ENCODE measurements around the gene DOCK10. TPM values are rescaled to one million over a fixed set of nuclear protein-coding genes. Genes with fewer than 3 reads are reported as not detected.

The DOCK10 gene
- polyA plus RNA-seq, 4 donors: 2.3 to 6.8 (median 3.5) TPM

DNA sequence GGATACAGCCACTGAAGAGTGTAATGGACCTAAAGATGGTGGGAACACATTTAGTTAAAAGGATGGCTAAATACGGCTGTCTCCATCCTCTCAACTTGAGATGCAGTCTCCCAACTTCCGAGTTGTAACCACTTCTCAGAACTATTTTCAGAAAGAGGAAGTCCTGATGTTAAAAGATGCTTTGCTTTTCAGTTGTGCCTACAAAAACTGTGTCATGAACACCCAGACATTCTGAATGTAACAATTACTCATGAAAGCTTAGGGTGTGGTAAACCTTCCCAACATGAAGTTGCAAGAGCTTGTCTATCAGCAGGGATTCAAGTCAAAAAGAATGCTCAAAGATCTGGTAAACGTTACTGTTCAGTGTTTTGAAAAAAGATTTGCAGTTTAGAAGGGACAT lies 147.9 kb downstream of the DOCK10 start:
- DNase-seq (peak in 1 of 2 donors; percentile 29), FAIRE-seq (no peak)
- Histone ChIP-seq H3K4me1 (ENCODE audit: control insufficient read depth in 3 of 3, insufficient read depth in 2 of 3, low read depth in 1 of 3, low read length in 2 of 3) (no peaks in the 10 kb centered on the region), H3K9me3 (ENCODE audit: control insufficient read depth in 2 of 2, insufficient read depth in 1 of 2, low read depth in 1 of 2, low read length in 1 of 2) (no peaks in the 10 kb centered on the region), H3K27me3 (ENCODE audit: control insufficient read depth in 3 of 3, insufficient read depth in 3 of 3, low read length in 3 of 3) (no peaks in the 10 kb centered on the region), H3K4me3 (ENCODE audit: low read depth in 1 of 3, low read length in 3 of 3) (no peak overlapping the region), H3K27ac (ENCODE audit: low read depth in 1 of 3, low read length in 2 of 3) (no peak overlapping the region), H3K36me3 (ENCODE audit: control insufficient read depth in 3 of 3, insufficient read depth in 2 of 3, low read depth in 1 of 3, low read length in 3 of 3) (peaks cover 0 to 2% (median 0%) of the 10 kb centered on the region in 3 donors)
- whole genome bisulfite sequencing, 3 donors: 54 to 72% (median 66%) methylated on average over 3 of the region's 3 CpGs

DNA sequence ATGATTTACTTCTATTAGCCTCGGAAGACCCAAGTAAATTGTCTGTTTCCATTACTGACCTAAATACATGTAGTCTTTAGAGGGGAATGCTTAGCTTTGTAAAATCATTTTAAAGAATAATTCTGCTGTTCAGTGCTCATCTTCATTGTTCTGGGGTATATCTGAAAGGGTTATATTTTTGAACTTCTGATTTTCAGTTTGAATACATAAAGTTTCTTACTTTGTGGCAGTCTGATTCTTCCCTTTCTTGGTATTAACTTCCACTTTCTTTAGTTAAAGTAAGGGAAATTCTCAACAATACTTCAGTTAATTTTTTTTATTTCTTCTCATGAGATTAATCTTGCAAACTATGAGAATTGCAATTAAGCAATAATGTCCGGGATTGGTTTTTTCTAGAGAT lies 148.4 kb downstream of the DOCK10 start:
- Histone ChIP-seq H3K4me1 (ENCODE audit: control insufficient read depth in 3 of 3, insufficient read depth in 2 of 3, low read depth in 1 of 3, low read length in 2 of 3) (no peaks in the 10 kb centered on the region), H3K36me3 (ENCODE audit: control insufficient read depth in 3 of 3, insufficient read depth in 2 of 3, low read depth in 1 of 3, low read length in 3 of 3) (peaks cover 0 to 2% (median 0%) of the 10 kb centered on the region in 3 donors), H3K27ac (ENCODE audit: low read depth in 1 of 3, low read length in 2 of 3) (no peak overlapping the region), H3K4me3 (ENCODE audit: low read depth in 1 of 3, low read length in 3 of 3) (no peak overlapping the region), H3K27me3 (ENCODE audit: control insufficient read depth in 3 of 3, insufficient read depth in 3 of 3, low read length in 3 of 3) (no peaks in the 10 kb centered on the region), H3K9me3 (ENCODE audit: control insufficient read depth in 2 of 2, insufficient read depth in 1 of 2, low read depth in 1 of 2, low read length in 1 of 2) (no peaks in the 10 kb centered on the region)
- FAIRE-seq (no peak), DNase-seq (no peak)
- WGBS, 3 donors: 75 to 78% (median 75%) methylated on average over 2 of the region's 2 CpGs

DNA sequence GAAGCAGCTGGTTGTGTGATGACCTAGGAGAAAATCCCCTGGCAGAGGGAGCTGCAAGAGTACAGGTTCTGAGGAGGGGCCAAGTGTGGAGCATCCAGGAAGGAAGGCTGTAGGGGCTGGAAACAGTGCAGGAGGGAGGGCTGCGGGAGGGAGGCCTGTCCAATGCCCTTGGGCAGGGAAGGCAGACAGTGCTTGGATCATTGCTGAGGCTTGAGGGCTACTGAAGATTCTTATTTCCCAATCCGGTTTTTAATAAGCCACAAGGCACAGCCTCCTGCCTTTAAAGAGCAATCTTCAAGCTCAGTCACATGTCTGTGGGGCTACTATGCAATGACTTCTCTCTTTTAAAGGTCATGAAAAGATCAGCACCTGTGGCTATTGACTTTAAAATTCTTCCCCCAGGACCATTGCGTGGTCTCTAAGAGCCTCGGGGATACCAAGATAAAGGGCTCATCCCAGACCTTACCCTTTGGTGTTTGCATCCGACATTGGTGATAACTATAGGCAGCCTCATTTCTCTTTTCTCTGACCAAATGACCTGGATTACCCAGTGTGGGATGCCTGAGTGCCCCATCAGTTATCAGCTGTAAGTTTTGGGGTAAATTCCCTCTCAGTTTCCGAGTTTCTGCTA lies 149.6 kb downstream of the DOCK10 start:
- peaks cover 0 to 2% (median 0%) of the 10 kb centered on the region in 3 donors for H3K36me3 ChIP-seq (ENCODE audit: control insufficient read depth in 3 of 3, insufficient read depth in 2 of 3, low read depth in 1 of 3, low read length in 3 of 3)
- no peaks in the 10 kb centered on the region for H3K27me3 ChIP-seq (ENCODE audit: control insufficient read depth in 3 of 3, insufficient read depth in 3 of 3, low read length in 3 of 3)
- 69 to 87% (median 83%) methylated on average over 6 of the region's 6 CpGs for WGBS, 3 donors
- no peak for DNase-seq
- no peak overlapping the region for H3K4me3 ChIP-seq (ENCODE audit: low read depth in 1 of 3, low read length in 3 of 3)
- no peaks in the 10 kb centered on the region for H3K9me3 ChIP-seq (ENCODE audit: control insufficient read depth in 2 of 2, insufficient read depth in 1 of 2, low read depth in 1 of 2, low read length in 1 of 2)
- FAIRE-seq: no peak
- H3K27ac ChIP-seq (ENCODE audit: low read depth in 1 of 3, low read length in 2 of 3): no peak overlapping the region
- H3K4me1 ChIP-seq (ENCODE audit: control insufficient read depth in 3 of 3, insufficient read depth in 2 of 3, low read depth in 1 of 3, low read length in 2 of 3): no peaks in the 10 kb centered on the region

DNA sequence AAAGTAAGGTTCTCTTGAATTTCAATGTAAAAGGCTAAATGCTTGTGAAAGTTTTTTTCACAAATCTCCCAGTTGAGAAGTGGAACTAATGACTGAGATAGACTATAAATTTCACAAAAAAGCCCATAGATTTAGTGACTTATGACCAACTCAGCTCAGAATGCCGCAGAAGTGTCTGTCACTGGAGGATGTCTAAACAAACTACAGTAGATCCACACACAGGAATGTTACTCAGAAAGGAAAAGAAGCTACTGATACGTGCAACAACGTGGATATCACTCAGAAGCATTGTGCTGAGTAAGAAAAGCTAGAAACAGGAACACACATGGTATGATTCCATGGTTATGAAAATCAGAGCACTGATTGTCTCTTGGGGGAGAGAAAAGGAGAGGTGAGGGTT lies 151.9 kb downstream of the DOCK10 start:
- DNase-seq (no peak), FAIRE-seq (no peak)
- Histone ChIP-seq H3K4me3 (ENCODE audit: low read depth in 1 of 3, low read length in 3 of 3) (no peak overlapping the region), H3K9me3 (ENCODE audit: control insufficient read depth in 2 of 2, insufficient read depth in 1 of 2, low read depth in 1 of 2, low read length in 1 of 2) (no peaks in the 10 kb centered on the region), H3K27me3 (ENCODE audit: control insufficient read depth in 3 of 3, insufficient read depth in 3 of 3, low read length in 3 of 3) (no peaks in the 10 kb centered on the region), H3K36me3 (ENCODE audit: control insufficient read depth in 3 of 3, insufficient read depth in 2 of 3, low read depth in 1 of 3, low read length in 3 of 3) (peaks cover 0 to 2% (median 0%) of the 10 kb centered on the region in 3 donors), H3K27ac (ENCODE audit: low read depth in 1 of 3, low read length in 2 of 3) (no peak overlapping the region), H3K4me1 (ENCODE audit: control insufficient read depth in 3 of 3, insufficient read depth in 2 of 3, low read depth in 1 of 3, low read length in 2 of 3) (no peaks in the 10 kb centered on the region)
- 73 to 78% (median 77%) methylated on average over 3 of the region's 3 CpGs for WGBS, 3 donors

DNA sequence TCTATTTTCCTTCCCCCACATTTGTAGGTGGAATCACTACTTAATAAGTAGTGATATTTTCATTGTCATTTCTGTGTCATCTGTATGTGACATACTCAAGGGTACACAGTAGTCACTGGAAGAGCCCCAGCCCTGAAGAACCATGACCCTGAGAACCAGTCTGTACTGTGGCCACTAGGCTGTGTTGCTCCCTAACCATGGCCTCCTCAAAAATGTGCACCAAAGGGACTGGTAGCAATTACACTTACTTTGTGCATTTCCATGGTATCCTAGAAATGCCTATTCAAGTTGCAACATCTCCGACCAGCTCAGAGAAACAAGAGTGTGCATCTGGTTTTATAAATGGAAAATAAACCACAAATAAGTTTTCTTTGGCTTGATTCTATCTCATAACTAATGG lies 155.1 kb downstream of the DOCK10 start:
- Histone ChIP-seq H3K9me3 (ENCODE audit: control insufficient read depth in 2 of 2, insufficient read depth in 1 of 2, low read depth in 1 of 2, low read length in 1 of 2) (no peaks in the 10 kb centered on the region), H3K27ac (ENCODE audit: low read depth in 1 of 3, low read length in 2 of 3) (no peak overlapping the region), H3K27me3 (ENCODE audit: control insufficient read depth in 3 of 3, insufficient read depth in 3 of 3, low read length in 3 of 3) (no peaks in the 10 kb centered on the region), H3K36me3 (ENCODE audit: control insufficient read depth in 3 of 3, insufficient read depth in 2 of 3, low read depth in 1 of 3, low read length in 3 of 3) (no peaks in the 10 kb centered on the region), H3K4me1 (ENCODE audit: control insufficient read depth in 3 of 3, insufficient read depth in 2 of 3, low read depth in 1 of 3, low read length in 2 of 3) (no peaks in the 10 kb centered on the region), H3K4me3 (ENCODE audit: low read depth in 1 of 3, low read length in 3 of 3) (no peak overlapping the region)
- no peak for FAIRE-seq
- 83 to 97% (median 96%) methylated on average over 1 of the region's 1 CpG for WGBS, 3 donors
- no peak for DNase-seq

DNA sequence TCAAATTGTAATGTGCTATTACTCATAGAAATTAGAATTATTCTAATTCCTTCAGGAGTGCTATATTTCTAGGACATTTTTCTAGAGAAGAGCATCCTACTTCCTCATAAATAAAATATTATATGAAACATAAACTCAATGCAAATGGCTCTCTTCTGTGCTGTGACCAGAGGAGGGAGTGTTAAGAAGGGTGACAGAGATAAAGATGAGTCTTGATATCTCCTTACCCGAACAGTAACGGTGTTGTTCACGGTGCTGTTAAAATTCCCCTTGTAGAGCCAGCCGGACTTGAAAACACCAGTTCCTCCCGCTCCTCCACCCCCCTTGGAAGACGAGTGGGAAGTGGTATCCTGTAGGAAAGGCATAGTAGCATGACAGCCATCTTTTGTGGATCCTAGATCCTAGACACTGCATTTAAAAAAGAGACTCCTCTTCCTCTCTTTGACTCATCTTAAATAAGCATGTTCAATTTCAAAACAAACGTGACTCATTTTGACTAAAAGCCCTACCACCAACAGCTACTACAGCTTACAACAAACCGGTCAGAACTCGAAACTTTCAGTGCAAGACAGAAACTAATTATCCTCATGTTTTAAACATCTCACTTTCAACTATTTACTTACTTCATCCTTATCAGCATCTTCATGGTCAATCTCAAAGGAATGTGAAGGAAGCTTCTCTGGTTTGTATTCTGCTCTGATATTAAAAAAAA lies 156.3 kb downstream of the DOCK10 start:
- Histone ChIP-seq H3K27me3 (ENCODE audit: control insufficient read depth in 3 of 3, insufficient read depth in 3 of 3, low read length in 3 of 3) (no peaks in the 10 kb centered on the region), H3K9me3 (ENCODE audit: control insufficient read depth in 2 of 2, insufficient read depth in 1 of 2, low read depth in 1 of 2, low read length in 1 of 2) (no peaks in the 10 kb centered on the region), H3K27ac (ENCODE audit: low read depth in 1 of 3, low read length in 2 of 3) (no peak overlapping the region), H3K4me3 (ENCODE audit: low read depth in 1 of 3, low read length in 3 of 3) (no peak overlapping the region), H3K4me1 (ENCODE audit: control insufficient read depth in 3 of 3, insufficient read depth in 2 of 3, low read depth in 1 of 3, low read length in 2 of 3) (no peaks in the 10 kb centered on the region), H3K36me3 (ENCODE audit: control insufficient read depth in 3 of 3, insufficient read depth in 2 of 3, low read depth in 1 of 3, low read length in 3 of 3) (no peaks in the 10 kb centered on the region)
- WGBS, 3 donors: 69 to 76% (median 71%) methylated on average over 9 of the region's 9 CpGs
- FAIRE-seq (no peak), DNase-seq (no peak)

DNA sequence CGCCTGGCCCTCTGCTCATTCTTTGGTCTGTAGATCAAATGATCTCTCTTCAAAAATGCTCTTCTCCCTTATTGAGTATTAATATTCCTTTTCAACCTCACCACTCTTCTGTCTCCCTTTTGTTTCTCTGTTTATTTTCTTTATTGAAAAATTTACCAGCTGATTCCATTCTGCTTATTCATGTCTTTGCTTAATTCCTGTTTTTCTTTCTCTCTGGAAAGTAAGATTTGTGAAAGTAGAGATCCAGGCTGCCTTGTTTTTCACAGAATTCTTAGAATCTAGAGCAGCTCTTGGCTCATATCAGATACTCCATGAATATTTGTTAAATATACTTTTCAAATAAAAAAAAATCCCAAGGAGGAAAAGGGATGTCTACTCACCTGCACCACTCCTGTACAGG lies 157.0 kb downstream of the DOCK10 start:
- no peak for FAIRE-seq
- no peak overlapping the region for H3K27ac ChIP-seq (ENCODE audit: low read depth in 1 of 3, low read length in 2 of 3)
- H3K27me3 ChIP-seq (ENCODE audit: control insufficient read depth in 3 of 3, insufficient read depth in 3 of 3, low read length in 3 of 3): no peaks in the 10 kb centered on the region
- WGBS, 3 donors: 90 to 100% (median 100%) methylated on average over 1 of the region's 1 CpG
- no peaks in the 10 kb centered on the region for H3K9me3 ChIP-seq (ENCODE audit: control insufficient read depth in 2 of 2, insufficient read depth in 1 of 2, low read depth in 1 of 2, low read length in 1 of 2)
- no peak for DNase-seq
- no peaks in the 10 kb centered on the region for H3K36me3 ChIP-seq (ENCODE audit: control insufficient read depth in 3 of 3, insufficient read depth in 2 of 3, low read depth in 1 of 3, low read length in 3 of 3)
- H3K4me1 ChIP-seq (ENCODE audit: control insufficient read depth in 3 of 3, insufficient read depth in 2 of 3, low read depth in 1 of 3, low read length in 2 of 3): no peaks in the 10 kb centered on the region
- H3K4me3 ChIP-seq (ENCODE audit: low read depth in 1 of 3, low read length in 3 of 3): no peak overlapping the region

DNA sequence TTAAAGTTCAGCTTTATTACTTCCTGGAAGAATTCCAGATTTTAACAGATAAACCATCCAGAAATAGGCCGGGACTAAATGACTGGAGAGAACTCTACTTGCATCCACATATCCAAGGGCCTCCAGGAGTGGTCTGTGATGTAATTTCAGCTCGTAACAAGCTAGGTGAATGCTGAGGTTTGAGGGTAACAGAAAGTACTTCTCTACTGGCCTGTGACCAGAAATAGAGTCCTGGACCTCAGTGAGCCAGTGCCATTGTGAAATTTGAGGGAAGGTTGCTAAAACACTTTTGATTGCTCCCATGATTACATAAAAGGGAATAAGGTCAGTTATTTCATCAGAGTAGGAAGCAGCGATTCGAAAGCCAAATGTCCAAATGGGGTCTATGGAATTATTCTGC lies 158.1 kb downstream of the DOCK10 start:
- Histone ChIP-seq H3K4me1 (ENCODE audit: control insufficient read depth in 3 of 3, insufficient read depth in 2 of 3, low read depth in 1 of 3, low read length in 2 of 3) (no peaks in the 10 kb centered on the region), H3K27me3 (ENCODE audit: control insufficient read depth in 3 of 3, insufficient read depth in 3 of 3, low read length in 3 of 3) (no peaks in the 10 kb centered on the region), H3K4me3 (ENCODE audit: low read depth in 1 of 3, low read length in 3 of 3) (no peak overlapping the region), H3K27ac (ENCODE audit: low read depth in 1 of 3, low read length in 2 of 3) (no peak overlapping the region), H3K9me3 (ENCODE audit: control insufficient read depth in 2 of 2, insufficient read depth in 1 of 2, low read depth in 1 of 2, low read length in 1 of 2) (no peaks in the 10 kb centered on the region), H3K36me3 (ENCODE audit: control insufficient read depth in 3 of 3, insufficient read depth in 2 of 3, low read depth in 1 of 3, low read length in 3 of 3) (no peaks in the 10 kb centered on the region)
- no peak for DNase-seq
- no peak for FAIRE-seq
- WGBS, 3 donors: 59 to 78% (median 62%) methylated on average over 4 of the region's 4 CpGs
